Islet of Langerhans (tissue), 1 donor: Measurements from ENCODE around the gene PLIN4.

Experiments
- FAIRE-seq: peaks from one replicate; lab custom pipeline; 2011; peaks lifted over from hg19 to GRCh38; lab: Jason Lieb, UNC

The PLIN4 gene

GRCh38 chr19:4525563-4526002 is 7.3 kb upstream of the PLIN4 start:
- FAIRE-seq: no peak

GRCh38 chr19:4524808-4525562 is 6.7 kb upstream of the PLIN4 start:
- FAIRE-seq: no peak

GRCh38 chr19:4523306-4524110 is 5.2 kb upstream of the PLIN4 start:
- no peak for FAIRE-seq

GRCh38 chr19:4522291-4523002 is 4.2 kb upstream of the PLIN4 start:
- FAIRE-seq: no peak

GRCh38 chr19:4521888-4522242 is 3.6 kb upstream of the PLIN4 start:
- FAIRE-seq: no peak

- no peak for FAIRE-seq
Observed at GRCh38 chr19:4521170-4521887, 3.0 kb upstream of the PLIN4 start.

GRCh38 chr19:4519521-4520277 is 1.4 kb upstream of the PLIN4 start:
- FAIRE-seq: no peak

GRCh38 chr19:4519172-4519496 is 848 bp upstream of the PLIN4 start:
- FAIRE-seq: no peak

GRCh38 chr19:4517451-4518057 is 732 bp downstream of the PLIN4 start:
- no peak for FAIRE-seq

GRCh38 chr19:4516939-4517300 is 1.4 kb downstream of the PLIN4 start:
- no peak for FAIRE-seq

- FAIRE-seq: no peak
Observed at GRCh38 chr19:4516199-4516938, 1.9 kb downstream of the PLIN4 start.

GRCh38 chr19:4515732-4516131 is 2.6 kb downstream of the PLIN4 start:
- no peak for FAIRE-seq

GRCh38 chr19:4513248-4513647 is 5.0 kb downstream of the PLIN4 start:
- no peak for FAIRE-seq

GRCh38 chr19:4512070-4512469 is 6.2 kb downstream of the PLIN4 start:
- no peak for FAIRE-seq

GRCh38 chr19:4511300-4512054 is 6.8 kb downstream of the PLIN4 start:
- no peak for FAIRE-seq

GRCh38 chr19:4510435-4511255 is 7.6 kb downstream of the PLIN4 start:
- FAIRE-seq: no peak

- no peak for FAIRE-seq
Observed at GRCh38 chr19:4508698-4509097, 9.6 kb downstream of the PLIN4 start.

GRCh38 chr19:4507804-4508203 is 10.5 kb downstream of the PLIN4 start:
- no peak for FAIRE-seq

- FAIRE-seq: no peak
Observed at GRCh38 chr19:4507150-4507452, 11.2 kb downstream of the PLIN4 start.
